WTC11 (cell line): ENCODE data around the gene CTNND2.

ENCODE experiments used
- AFF4 ChIP-seq: sonication (generic); formaldehyde crosslinking; IDR thresholded peaks from 2 replicates; pipeline ENCODE4 v1.8.1; 2023; ENCODE audit warnings: mild to moderate bottlenecking, missing genetic modification reagents, borderline replicate concordance
- ATF2 ChIP-seq: sonication (generic); formaldehyde crosslinking; IDR thresholded peaks from 2 replicates; pipeline ENCODE4 v1.8.1; 2022; ENCODE audit warnings: low read depth, missing genetic modification reagents, borderline replicate concordance
- ATF3 ChIP-seq: sonication (generic); formaldehyde crosslinking; conservative IDR thresholded peaks from 2 replicates; pipeline ENCODE4 v1.8.1; 2022; ENCODE audit warnings: mild to moderate bottlenecking, missing genetic modification reagents
- CTCF ChIP-seq: fragments of 200-600 bp; IDR thresholded peaks from 2 replicates; pipeline ENCODE4 v1.8.0; 2022; ENCODE audit warnings: antibody characterized with exemption
- E2F4 ChIP-seq: sonication (generic); formaldehyde crosslinking; IDR thresholded peaks from 2 replicates; pipeline ENCODE4 v1.8.1; 2022; ENCODE audit warnings: low read depth, mild to moderate bottlenecking, moderate library complexity, missing genetic modification reagents, borderline replicate concordance
- E2F5 ChIP-seq: sonication (generic); formaldehyde crosslinking; IDR thresholded peaks from 2 replicates; pipeline ENCODE4 v1.8.1; 2022; ENCODE audit warnings: mild to moderate bottlenecking, moderate library complexity, missing genetic modification reagents
- FOXK1 ChIP-seq: sonication (generic); formaldehyde crosslinking; IDR thresholded peaks from 2 replicates; pipeline ENCODE4 v1.8.0; 2022; ENCODE audit warnings: mild to moderate bottlenecking, moderate library complexity, missing genetic modification reagents
- IRF1 ChIP-seq: sonication (generic); formaldehyde crosslinking; IDR thresholded peaks from 2 replicates; pipeline ENCODE4 v1.8.0; 2023; ENCODE audit warnings: missing genetic modification reagents
- MLX ChIP-seq: sonication (generic); formaldehyde crosslinking; IDR thresholded peaks from 2 replicates; pipeline ENCODE4 v1.8.1; 2023; ENCODE audit warnings: mild to moderate bottlenecking, missing genetic modification reagents, moderate library complexity
- SP1 ChIP-seq: sonication (generic); formaldehyde crosslinking; conservative IDR thresholded peaks from 2 replicates; pipeline ENCODE4 v1.8.1; 2022; ENCODE audit warnings: missing genetic modification reagents
- USF2 ChIP-seq: sonication (generic); formaldehyde crosslinking; IDR thresholded peaks from 2 replicates; pipeline ENCODE4 v1.8.1; 2023; ENCODE audit warnings: mild to moderate bottlenecking, missing genetic modification reagents, moderate library complexity
- ZNF423 ChIP-seq: fragments of 250-450 bp; sonication (Bioruptor Pico); IDR thresholded peaks from 2 replicates; pipeline ENCODE4 v2.1.2; 2022; ENCODE audit warnings: mild to moderate bottlenecking, moderate library complexity
- ZNF512 ChIP-seq: sonication (generic); formaldehyde crosslinking; IDR thresholded peaks from 2 replicates; pipeline ENCODE4 v1.8.1; 2022; ENCODE audit warnings: missing genetic modification reagents, borderline replicate concordance

- TF ChIP-seq FOXK1 (no peak), USF2 (CRISPR knock-in tag) (no peak), ZNF423 (CRISPR knock-in tag) (no peak), CTCF (no peak), IRF1 (CRISPR knock-in tag) (no peak), E2F4 (no peak), E2F5 (CRISPR knock-in tag) (no peak), MLX (CRISPR knock-in tag) (no peak), ATF3 (no peak), SP1 (no peak), ATF2 (CRISPR knock-in tag) (no peak), ZNF512 (CRISPR knock-in tag) (no peak), AFF4 (CRISPR knock-in tag) (no peak)
Observed at GRCh38 chr5:11050596-11051304, 853.5 kb downstream of the CTNND2 start.
